ENCODE results near the gene A2M. TPM values are rescaled to one million over a fixed set of nuclear protein-coding genes. Genes with fewer than 3 reads are reported as not detected.

The A2M gene
- total and polyA plus RNA-seq, 2 experiments from 2014 or later, result 0.92 TPM; not detected in 1

- H3K4me2 ChIP-seq, result no peak overlapping the region
- no peaks in the 10 kb centered on the region for H3K9me2 ChIP-seq (ENCODE audit: insufficient read depth)
- H4K20me1 ChIP-seq (replicated peaks; ENCODE audit: insufficient read depth), result no peaks in the 10 kb centered on the region
- H3K36me3 Mint-ChIP-seq (ENCODE audit: low read depth), result no peaks in the 10 kb centered on the region
- no peak overlapping the region for H2AFZ ChIP-seq
- no peaks in the 10 kb centered on the region for H3K4me1 ChIP-seq (ENCODE audit: insufficient read depth)
- H3K4me3 ChIP-seq, result no peak overlapping the region
- H3K4me3 Mint-ChIP-seq, result no peak overlapping the region
- DNase-seq (ENCODE audit: low spot score) (peak; percentile 82), ATAC-seq (peak; percentile 83)
- H3K9me3 Mint-ChIP-seq, result no peaks in the 10 kb centered on the region; the same call in 2 of the 3 replicates
- no peak overlapping the region for H3K27ac Mint-ChIP-seq
- no peaks in the 10 kb centered on the region for H3K27me3 ChIP-seq (ENCODE audit: insufficient read depth)
- TF ChIP-seq ZNF462 (CRISPR knock-in tag; IDR thresholded peaks at IDR 0.05) (no peak), CTCF (conservative IDR thresholded peaks at IDR 0.05; ENCODE audit: low read depth in 2 of 2) (peak; percentile 60 to 89), EZH2 (IDR thresholded peaks at IDR 0.05; ENCODE audit: low read depth, unreplicated experiment) (no peak)
- no peaks in the 10 kb centered on the region for H3K4me1 Mint-ChIP-seq
- no peaks in the 10 kb centered on the region; the same call in 1 of the 2 replicates for H3F3A ChIP-seq (replicated peaks; ENCODE audit: low read depth)
- H3K27ac ChIP-seq (ENCODE audit: low read depth), result no peak overlapping the region
- no peaks in the 10 kb centered on the region for H3K36me3 ChIP-seq (ENCODE audit: insufficient read depth)
- H3K27me3 Mint-ChIP-seq (ENCODE audit: insufficient read depth, low read depth, poor library complexity), result no peaks in the 10 kb centered on the region
- H3K79me2 ChIP-seq (replicated peaks; ENCODE audit: insufficient read depth), result no peaks in the 10 kb centered on the region
Measured at GRCh38 chr12:9049520-9050133, 66.1 kb downstream of the A2M start.

Measured in GM23338 (cell line).